GM10266 (cell line): ENCODE data around the gene ATP2A1.

Source experiments
- DNase-seq: peaks from one replicate; pipeline ENCODE4 v3.0.0; 2012; ENCODE audit errors: extremely low spot score
- CTCF ChIP-seq: IDR thresholded peaks from 2 replicates; pipeline ENCODE4 v1.5.1; 2012; ENCODE audit warnings: mild to moderate bottlenecking, low read depth; ENCODE audit not compliant: control insufficient read depth, insufficient read depth; ENCODE audit errors: missing control alignments

Gene ATP2A1

GRCh38 chr16:28869201-28869600, 9.1 kb upstream of the ATP2A1 start:
- DNase-seq = no peak
- TF ChIP-seq CTCF = no peak

- no peak for TF ChIP-seq CTCF
- DNase-seq = no peak
These were observed 5.3 kb upstream of the ATP2A1 start for GRCh38 chr16:28872952-28873351.

GRCh38 chr16:28873543-28874201, 4.6 kb upstream of the ATP2A1 start:
- peak; percentile 71 for TF ChIP-seq CTCF
- DNase-seq = peak; percentile 78

GRCh38 chr16:28874406-28874805, 3.9 kb upstream of the ATP2A1 start:
- no peak for DNase-seq
- no peak for TF ChIP-seq CTCF

GRCh38 chr16:28875134-28876018, 2.9 kb upstream of the ATP2A1 start:
- no peak for DNase-seq
- TF ChIP-seq CTCF = peak; percentile 17

- no peak for DNase-seq
- TF ChIP-seq CTCF = no peak
These were observed 2.1 kb upstream of the ATP2A1 start for GRCh38 chr16:28876019-28876659.
